Vagina (tissue), 2 donors: Measurements from ENCODE around the gene NOC4L.

Experiments
- POLR2A ChIP-seq, 2 donors: fragments of 450-650 bp; IDR thresholded peaks; one replicate each; pipeline ENCODE4 v1.6.1; 2017; ENCODE audit warnings: antibody characterized with exemption in 2 of 2, mild to moderate bottlenecking in 2 of 2, moderate library complexity in 2 of 2
- TF ChIP-seq, protein P1 (sequence below), 3 experiments: fragments of 450-650 bp in 2 of 3; fragments of 200-600 bp in 1 of 3; sonication (generic) in 1 of 3; IDR thresholded peaks; one replicate each; pipeline ENCODE4 v1.5.1; 2017 to 2019; ENCODE audit warnings: antibody characterized with exemption in 3 of 3, mild to moderate bottlenecking in 2 of 3, moderate library complexity in 2 of 3

DNA sequence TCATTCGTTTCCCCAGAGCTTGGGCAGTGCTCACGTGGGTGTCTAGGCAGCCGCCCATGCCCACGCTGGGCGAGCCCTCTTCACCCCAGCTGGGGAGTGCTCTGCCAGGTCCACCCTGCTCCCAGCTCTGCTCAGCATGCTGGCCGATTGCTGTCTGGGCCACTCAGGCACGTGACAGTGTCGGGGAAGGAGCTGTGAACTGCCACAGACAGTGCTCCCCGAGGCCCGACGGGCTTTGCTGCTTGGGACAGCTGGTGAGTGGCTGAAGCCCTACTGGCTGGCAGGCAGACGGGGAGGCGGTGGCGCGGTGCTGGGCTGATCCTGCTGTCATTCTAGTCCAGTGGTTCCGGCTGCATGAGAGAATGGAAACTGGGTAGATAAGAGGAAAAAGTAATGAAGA is 15.8 kb downstream of the NOC4L start:
- TF ChIP-seq POLR2A (IDR thresholded peaks at IDR 0.05): no peak
- TF ChIP-seq, protein P1, sequence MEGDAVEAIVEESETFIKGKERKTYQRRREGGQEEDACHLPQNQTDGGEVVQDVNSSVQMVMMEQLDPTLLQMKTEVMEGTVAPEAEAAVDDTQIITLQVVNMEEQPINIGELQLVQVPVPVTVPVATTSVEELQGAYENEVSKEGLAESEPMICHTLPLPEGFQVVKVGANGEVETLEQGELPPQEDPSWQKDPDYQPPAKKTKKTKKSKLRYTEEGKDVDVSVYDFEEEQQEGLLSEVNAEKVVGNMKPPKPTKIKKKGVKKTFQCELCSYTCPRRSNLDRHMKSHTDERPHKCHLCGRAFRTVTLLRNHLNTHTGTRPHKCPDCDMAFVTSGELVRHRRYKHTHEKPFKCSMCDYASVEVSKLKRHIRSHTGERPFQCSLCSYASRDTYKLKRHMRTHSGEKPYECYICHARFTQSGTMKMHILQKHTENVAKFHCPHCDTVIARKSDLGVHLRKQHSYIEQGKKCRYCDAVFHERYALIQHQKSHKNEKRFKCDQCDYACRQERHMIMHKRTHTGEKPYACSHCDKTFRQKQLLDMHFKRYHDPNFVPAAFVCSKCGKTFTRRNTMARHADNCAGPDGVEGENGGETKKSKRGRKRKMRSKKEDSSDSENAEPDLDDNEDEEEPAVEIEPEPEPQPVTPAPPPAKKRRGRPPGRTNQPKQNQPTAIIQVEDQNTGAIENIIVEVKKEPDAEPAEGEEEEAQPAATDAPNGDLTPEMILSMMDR (IDR thresholded peaks at IDR 0.05): no peak
